Gastroesophageal sphincter (tissue), 4 donors: ENCODE measurements around the gene AFF3. TPM values are rescaled to one million over a fixed set of nuclear protein-coding genes. Genes with fewer than 3 reads are reported as not detected.

Experiments used
- ATAC-seq: fragments of 150-250 bp; one replicate; pipeline ENCODE4 v1.9.1; 2016; ENCODE audit warnings: mild to moderate bottlenecking, moderate library complexity
- H3K27ac ChIP-seq, 4 donors: fragments of 200-600 bp; sonication (generic) in 3 of 4; 1 replicate in 3 of 4; 2 replicates in 1 of 4; pipeline ENCODE4 v1.5.1; 2016 to 2019
- H3K27me3 ChIP-seq: fragments of 200-600 bp; sonication (generic); one replicate; pipeline ENCODE4 v1.5.1; 2019
- H3K36me3 ChIP-seq, 2 donors: fragments of 200-600 bp; sonication (generic); one replicate each; pipeline ENCODE4 v1.5.1; 2019; ENCODE audit warnings: control low read depth in 1 of 2
- H3K4me1 ChIP-seq, 3 donors: fragments of 200-600 bp; sonication (generic); 1 replicate in 2 of 3; 2 replicates in 1 of 3; pipeline ENCODE4 v1.5.1; 2016 to 2019; ENCODE audit warnings: control low read depth in 2 of 3
- H3K4me3 ChIP-seq, 2 donors: fragments of 200-600 bp; sonication (generic); one replicate each; pipeline ENCODE4 v1.5.1; 2019; ENCODE audit warnings: mild to moderate bottlenecking in 1 of 2, moderate library complexity in 1 of 2
- H3K9me3 ChIP-seq, 3 donors: fragments of 200-600 bp; sonication (generic); one replicate each; pipeline ENCODE4 v1.5.1; 2017 to 2019; ENCODE audit warnings: control low read depth in 2 of 3
- EP300 ChIP-seq: sonication (generic); formaldehyde crosslinking; IDR thresholded peaks from one replicate; pipeline ENCODE4 v1.6.1; 2017; ENCODE audit warnings: antibody characterized with exemption, mild to moderate bottlenecking
- POLR2A ChIP-seq, 2 donors: fragments of 450-650 bp; IDR thresholded peaks; one replicate each; pipeline ENCODE4 v1.6.1; 2017; ENCODE audit warnings: antibody characterized with exemption in 2 of 2, mild to moderate bottlenecking in 2 of 2, moderate library complexity in 1 of 2
- POLR2AphosphoS5 ChIP-seq: sonication (generic); formaldehyde crosslinking; IDR thresholded peaks from one replicate; pipeline ENCODE4 v1.6.1; 2017; ENCODE audit warnings: antibody characterized with exemption
- WGBS, 2 donors: methylation state at CpG; one replicate each; pipeline ENCODE4 v1.1.5; 2018; ENCODE audit warnings: low coverage in 1 of 2; 5-methylcytosine and 5-hydroxymethylcytosine counted together
- total RNA-seq, 4 donors: library from RNA; depleted of rRNA; stranded (reverse); fragments of >200 nt; gene quantifications; one replicate each; pipeline ENCODE4 v1.1.0, GENCODE V29; 2016
- TF ChIP-seq, protein P1 (sequence below), 4 experiments: fragments of 200-600 bp in 2 of 4; fragments of 450-650 bp in 2 of 4; sonication (generic) in 1 of 4; IDR thresholded peaks; one replicate each; pipeline ENCODE4 v1.5.1; 2017 to 2019; ENCODE audit warnings: antibody characterized with exemption in 4 of 4, mild to moderate bottlenecking in 2 of 4, moderate library complexity in 2 of 4

AFF3 gene
- total RNA-seq, 4 donors from 2014 or later: 15.4 to 74.8 (median 37.7) TPM

DNA sequence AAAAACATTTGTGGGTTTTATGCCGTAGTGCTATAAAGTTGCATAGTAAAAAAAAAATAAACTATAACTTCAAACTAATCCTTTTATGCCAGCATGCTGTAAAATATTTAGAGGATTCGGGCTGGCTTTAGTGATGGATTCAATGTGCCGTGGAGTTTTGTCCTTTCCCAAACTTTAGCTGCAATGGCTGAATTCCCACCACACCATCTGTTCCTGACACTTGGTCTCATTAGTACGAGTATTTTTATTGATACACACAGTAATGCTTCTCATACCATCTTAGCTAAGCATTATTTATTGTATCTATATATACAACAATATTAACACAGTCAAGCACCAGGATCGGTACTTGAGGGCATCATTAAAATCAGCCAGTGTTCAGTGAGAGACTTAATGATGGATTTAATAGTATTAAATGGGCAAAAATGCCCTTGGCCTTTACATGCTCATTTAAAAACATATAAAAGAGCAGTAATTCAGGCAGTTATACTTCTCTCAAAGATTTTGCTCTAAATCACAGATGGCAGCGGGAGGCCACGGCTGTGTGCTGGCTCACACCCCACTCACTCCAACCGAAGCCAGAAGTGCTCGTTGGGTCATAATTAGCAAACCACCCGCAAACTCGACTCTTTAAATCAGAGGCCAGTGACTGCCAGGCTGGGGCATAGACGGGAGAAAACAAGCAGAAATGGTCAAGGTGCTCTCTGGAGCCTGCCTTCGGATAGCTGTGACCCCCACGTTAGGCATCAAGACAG, 355.6 kb downstream of the AFF3 start:
- TF ChIP-seq, protein P1, sequence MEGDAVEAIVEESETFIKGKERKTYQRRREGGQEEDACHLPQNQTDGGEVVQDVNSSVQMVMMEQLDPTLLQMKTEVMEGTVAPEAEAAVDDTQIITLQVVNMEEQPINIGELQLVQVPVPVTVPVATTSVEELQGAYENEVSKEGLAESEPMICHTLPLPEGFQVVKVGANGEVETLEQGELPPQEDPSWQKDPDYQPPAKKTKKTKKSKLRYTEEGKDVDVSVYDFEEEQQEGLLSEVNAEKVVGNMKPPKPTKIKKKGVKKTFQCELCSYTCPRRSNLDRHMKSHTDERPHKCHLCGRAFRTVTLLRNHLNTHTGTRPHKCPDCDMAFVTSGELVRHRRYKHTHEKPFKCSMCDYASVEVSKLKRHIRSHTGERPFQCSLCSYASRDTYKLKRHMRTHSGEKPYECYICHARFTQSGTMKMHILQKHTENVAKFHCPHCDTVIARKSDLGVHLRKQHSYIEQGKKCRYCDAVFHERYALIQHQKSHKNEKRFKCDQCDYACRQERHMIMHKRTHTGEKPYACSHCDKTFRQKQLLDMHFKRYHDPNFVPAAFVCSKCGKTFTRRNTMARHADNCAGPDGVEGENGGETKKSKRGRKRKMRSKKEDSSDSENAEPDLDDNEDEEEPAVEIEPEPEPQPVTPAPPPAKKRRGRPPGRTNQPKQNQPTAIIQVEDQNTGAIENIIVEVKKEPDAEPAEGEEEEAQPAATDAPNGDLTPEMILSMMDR (IDR thresholded peaks at IDR 0.05): no peak
- TF ChIP-seq POLR2AphosphoS5 (no peak), EP300 (no peak), POLR2A (IDR thresholded peaks at IDR 0.05) (no peak)
- 85 to 95% methylated on average over 9 to 12 of the region's 14 CpGs for WGBS, 2 donors
- ATAC-seq: no peak
- Histone ChIP-seq H3K36me3 (no peaks in the 10 kb centered on the region), H3K9me3 (no peaks in the 10 kb centered on the region), H3K27ac (no peak overlapping the region), H3K27me3 (no peaks in the 10 kb centered on the region), H3K4me1 (no peaks in the 10 kb centered on the region), H3K4me3 (no peak overlapping the region)

DNA sequence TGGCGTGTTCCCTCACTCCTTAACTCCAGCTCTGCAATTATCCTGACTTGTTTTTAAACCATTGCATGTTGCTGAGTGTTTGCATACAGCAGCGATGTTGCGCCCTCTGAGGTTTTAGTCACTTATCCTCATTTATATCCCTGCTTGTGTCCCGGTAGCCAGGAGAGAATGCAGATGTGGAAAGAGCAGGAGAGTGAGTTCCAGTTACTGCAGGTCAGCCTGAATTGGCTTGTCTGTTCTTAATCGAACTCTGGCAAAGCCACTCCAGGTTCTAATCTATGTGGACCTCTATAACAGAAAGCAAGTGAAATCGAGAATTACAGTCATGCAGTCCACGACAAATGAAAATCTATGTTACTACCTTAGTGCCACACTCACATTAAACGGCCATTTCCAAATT, 357.4 kb downstream of the AFF3 start:
- H3K27ac ChIP-seq: no peak overlapping the region
- no peaks in the 10 kb centered on the region for H3K36me3 ChIP-seq
- no peak for ATAC-seq
- no peaks in the 10 kb centered on the region for H3K4me1 ChIP-seq
- 84 to 90% methylated on average over 3 to 8 of the region's 8 CpGs for WGBS, 2 donors
- no peaks in the 10 kb centered on the region for H3K27me3 ChIP-seq
- H3K4me3 ChIP-seq: no peak overlapping the region
- H3K9me3 ChIP-seq: no peaks in the 10 kb centered on the region
- TF ChIP-seq POLR2AphosphoS5 (no peak), EP300 (no peak), POLR2A (IDR thresholded peaks at IDR 0.05) (no peak)
- TF ChIP-seq, protein P1 (IDR thresholded peaks at IDR 0.05): no peak

DNA sequence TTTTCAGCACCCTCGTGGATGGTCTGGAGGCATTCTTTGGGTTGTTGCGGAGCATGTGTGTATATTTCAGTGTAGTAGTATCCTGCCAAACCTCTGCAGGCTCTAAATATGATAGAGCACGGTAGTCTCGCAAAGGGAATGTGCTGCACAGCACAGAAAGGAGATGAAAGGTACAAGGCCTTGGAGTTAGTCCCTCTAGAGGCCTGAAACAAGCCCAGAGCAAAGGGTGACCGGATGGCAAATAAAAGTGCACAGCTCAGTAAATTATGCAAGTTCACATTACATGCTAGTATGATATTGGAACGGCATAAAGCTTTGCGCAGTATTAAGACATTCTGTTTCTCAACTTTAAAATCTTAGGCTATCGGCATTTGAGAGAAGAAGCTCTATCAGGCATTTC, 358.1 kb downstream of the AFF3 start:
- 88 to 93% methylated on average over 5 to 8 of the region's 8 CpGs for WGBS, 2 donors
- Histone ChIP-seq H3K36me3 (no peaks in the 10 kb centered on the region), H3K4me1 (no peaks in the 10 kb centered on the region), H3K27ac (no peak overlapping the region), H3K4me3 (no peak overlapping the region), H3K27me3 (no peaks in the 10 kb centered on the region), H3K9me3 (peaks cover 0 to 3% (median 0%) of the 10 kb centered on the region in 3 donors)
- no peak for TF ChIP-seq POLR2A (IDR thresholded peaks at IDR 0.05)
- TF ChIP-seq EP300: no peak
- no peak for TF ChIP-seq POLR2AphosphoS5
- ATAC-seq: no peak

DNA sequence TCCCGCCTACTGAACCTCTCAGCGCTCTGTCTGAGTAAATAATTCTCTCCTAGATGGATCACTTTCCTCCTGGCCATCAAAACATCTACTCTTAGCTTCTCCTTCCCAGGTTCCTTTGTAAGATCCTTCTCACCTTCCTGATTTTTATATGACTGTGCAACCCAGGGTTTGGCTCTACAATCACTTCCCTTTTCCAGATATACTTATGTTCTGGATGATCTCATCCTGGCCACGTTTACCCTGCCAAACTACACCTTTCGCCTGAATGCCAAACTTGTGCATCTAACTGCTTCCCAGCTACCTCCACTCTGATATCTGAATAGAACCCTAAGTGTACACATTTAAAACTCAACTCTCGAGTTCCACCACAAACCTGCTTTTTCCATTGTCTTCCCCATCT, 362.1 kb downstream of the AFF3 start:
- Histone ChIP-seq H3K36me3 (no peaks in the 10 kb centered on the region), H3K4me3 (no peak overlapping the region), H3K4me1 (peaks cover 0 to 10% (median 0%) of the 10 kb centered on the region in 3 donors), H3K9me3 (peaks cover 0 to 8% (median 0%) of the 10 kb centered on the region in 3 donors), H3K27me3 (no peaks in the 10 kb centered on the region), H3K27ac (no peak overlapping the region)
- no peak for TF ChIP-seq EP300
- no peak for TF ChIP-seq POLR2AphosphoS5
- TF ChIP-seq, protein P1 (IDR thresholded peaks at IDR 0.05): no peak
- no peak for TF ChIP-seq POLR2A (IDR thresholded peaks at IDR 0.05)
- no peak for ATAC-seq
- 80 to 83% methylated on average over 2 to 5 of the region's 5 CpGs for whole genome bisulfite sequencing, 2 donors

DNA sequence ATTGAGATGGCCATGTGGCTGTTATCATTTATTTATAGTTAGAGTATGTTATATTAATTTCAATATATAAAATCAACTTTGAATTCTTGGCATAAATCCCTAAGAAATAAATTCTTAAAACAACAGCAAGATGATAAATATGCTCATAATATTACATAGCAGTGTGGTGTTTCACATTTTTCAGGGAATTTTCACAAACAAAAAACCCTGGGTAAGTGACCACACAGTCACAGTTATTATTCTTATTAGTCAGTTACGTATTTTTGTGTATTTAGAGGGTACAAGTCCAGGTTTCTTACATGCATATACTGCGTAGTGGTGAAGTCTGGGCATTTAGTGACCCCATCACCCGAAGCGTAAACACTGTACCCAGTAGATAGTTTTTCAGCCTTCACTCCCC, 363.1 kb downstream of the AFF3 start:
- TF ChIP-seq, protein P1 (IDR thresholded peaks at IDR 0.05): no peak
- no peak for TF ChIP-seq EP300
- no peak for TF ChIP-seq POLR2AphosphoS5
- no peak for TF ChIP-seq POLR2A (IDR thresholded peaks at IDR 0.05)
- H3K27me3 ChIP-seq: no peaks in the 10 kb centered on the region
- 88 to 98% methylated on average over 4 of the region's 4 CpGs for WGBS, 2 donors

More for the DNA sequence above, 363.1 kb downstream of the AFF3 start:
- H3K27ac ChIP-seq: no peak overlapping the region
- peaks cover 0 to 10% (median 0%) of the 10 kb centered on the region in 3 donors for H3K4me1 ChIP-seq
- H3K9me3 ChIP-seq: peaks cover 0 to 8% (median 0%) of the 10 kb centered on the region in 3 donors
- no peak for ATAC-seq
- no peak overlapping the region for H3K4me3 ChIP-seq
- no peaks in the 10 kb centered on the region for H3K36me3 ChIP-seq
